Measurements from ENCODE around the gene C17orf67.

Gene C17orf67

GRCh38 chr17:56804454-56804853 lies 29.3 kb downstream of the C17orf67 start:
- DNase-seq: no peak

DNA sequence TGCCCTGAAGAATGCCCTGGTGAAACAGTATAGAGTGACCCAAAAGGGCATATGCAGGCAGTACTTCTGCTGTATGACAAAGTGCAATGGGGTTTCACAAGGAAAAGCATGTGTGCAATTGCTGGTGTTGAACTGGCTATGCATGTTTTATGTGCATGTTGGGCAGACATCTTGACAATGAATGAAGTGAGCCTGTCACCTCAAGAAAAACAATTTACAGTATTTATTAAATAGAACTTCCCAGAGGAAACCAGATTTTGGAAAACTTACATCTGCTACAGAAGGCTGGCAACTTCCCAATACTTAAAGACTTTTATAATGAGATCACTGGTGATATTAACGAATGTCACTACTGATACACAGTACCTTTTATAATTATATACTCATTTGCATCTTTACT lies 30.6 kb downstream of the C17orf67 start:
- DNase-seq: no peak

DNA sequence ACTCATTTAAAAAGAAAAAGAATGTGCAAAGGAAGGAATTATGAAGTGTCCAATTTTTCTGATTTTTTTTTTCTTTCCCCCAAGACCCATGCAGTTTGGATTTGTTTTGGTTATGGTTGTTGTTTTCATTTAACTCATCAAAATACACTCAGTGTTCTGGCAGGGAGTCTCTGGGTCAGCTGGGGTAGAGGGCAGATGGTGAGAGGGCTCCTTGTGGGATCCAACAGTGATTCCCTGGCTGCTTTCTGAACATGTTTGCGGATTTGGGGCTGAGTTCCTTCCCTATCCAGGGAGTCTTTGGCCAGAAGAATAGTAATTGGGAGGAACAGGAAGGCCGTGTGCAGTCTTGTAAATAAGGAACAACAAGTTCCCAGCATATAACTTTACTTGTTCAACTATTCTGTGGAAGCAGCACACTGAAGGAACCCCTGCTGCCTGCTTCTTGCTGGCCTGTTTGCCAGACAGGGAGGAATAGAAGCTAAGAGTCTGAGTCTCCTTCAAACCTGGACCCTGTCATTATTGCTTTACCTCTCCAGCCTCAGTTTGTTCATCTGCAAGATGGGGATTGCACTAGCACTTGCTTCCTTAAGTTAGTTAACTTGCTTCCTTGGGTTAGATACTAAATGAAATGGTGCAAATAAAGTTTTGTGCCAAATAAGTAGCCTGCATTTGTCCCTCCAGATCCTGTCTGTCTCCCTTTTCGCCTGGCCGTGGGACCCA lies 32.1 kb downstream of the C17orf67 start:
- no peak for DNase-seq

DNA sequence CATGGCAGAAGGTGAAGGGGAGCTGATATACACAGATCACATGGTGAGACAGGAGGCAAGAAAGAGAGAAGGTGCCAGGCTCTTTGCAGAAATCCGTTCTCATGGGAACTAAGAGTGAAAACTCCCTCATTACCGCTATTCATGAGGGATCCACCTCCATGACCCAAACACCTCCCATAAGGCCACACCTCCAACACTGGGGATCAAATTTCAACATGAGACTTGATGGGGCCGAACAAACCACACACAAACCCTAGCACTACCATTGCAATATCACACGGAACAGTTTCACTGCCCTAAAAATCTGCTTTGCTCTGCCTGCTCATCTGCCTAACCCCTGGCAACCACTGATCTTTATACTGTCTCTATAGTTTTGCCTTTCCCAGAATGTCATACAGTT lies 34.8 kb downstream of the C17orf67 start:
- DNase-seq: no peak

DNA sequence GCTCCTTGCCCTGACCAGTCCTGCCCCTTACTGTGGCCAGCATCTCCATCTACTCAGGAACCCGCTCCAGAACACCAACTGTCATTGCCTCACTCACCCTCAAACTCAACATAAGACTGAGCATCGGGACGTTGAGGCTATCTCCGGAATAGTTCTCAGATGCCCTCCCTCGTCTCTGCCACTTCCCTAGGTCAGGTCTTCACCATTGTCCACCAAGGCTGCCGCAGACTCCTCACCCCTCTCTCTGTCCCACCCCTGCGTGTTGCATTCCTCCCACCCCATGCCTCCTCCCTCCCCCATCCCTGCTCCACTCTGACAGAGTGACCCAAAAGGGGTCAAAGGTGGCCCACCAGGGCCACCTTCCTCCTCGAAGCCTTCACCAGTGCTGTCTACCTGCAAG lies 37.2 kb downstream of the C17orf67 start:
- no peak for DNase-seq

DNA sequence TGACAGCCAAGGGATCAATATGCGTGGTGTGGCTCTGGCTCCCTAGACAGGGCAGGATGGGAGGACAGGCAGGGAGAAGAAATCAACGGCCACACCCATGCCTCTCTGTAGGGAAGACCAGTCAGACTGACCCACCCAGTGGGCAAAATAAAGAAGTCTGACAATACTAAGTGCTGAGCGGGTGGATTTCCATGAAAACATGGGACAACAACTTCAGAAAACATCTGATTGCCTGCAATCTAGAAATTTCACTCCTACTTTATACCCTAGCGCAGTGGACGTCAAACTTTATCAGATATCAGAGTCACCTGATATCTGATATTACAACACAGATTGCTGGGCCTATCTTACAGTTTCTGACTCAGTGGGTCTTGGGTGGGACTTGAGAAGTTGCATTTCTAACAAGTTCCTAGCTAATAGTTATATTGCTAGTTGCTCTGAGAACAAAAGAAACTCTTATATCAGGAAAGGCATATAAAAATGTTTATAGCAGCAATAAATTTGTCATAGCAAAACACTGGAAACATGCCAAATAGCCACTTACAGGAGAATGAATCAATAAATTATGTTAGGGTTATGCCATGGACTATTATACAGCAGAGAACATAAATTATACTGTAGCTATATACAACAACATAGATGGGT lies 38.4 kb downstream of the C17orf67 start:
- no peak for DNase-seq

- DNase-seq: no peak
These were observed 39.8 kb downstream of the C17orf67 start for GRCh38 chr17:56793957-56794356.

DNA sequence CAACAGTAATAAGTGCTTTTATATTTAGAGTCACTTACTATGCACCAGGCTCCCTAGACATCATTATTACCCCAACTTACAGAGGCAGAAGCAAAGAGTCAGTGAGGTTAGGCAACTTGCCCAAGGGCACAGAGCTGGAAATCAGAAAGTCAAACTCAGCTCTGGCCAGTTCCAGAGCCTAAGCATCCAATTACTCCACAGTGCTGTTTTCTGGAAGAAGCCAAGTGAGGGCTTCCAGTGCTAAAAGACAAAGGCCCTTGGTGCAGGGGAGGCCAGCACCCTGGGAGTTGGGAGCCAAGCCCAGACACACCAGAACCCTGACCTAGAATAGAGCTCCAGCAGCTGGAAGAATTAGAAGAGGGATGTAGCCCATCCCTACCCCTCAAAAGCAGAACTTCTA lies 40.2 kb downstream of the C17orf67 start:
- no peak for DNase-seq

DNA sequence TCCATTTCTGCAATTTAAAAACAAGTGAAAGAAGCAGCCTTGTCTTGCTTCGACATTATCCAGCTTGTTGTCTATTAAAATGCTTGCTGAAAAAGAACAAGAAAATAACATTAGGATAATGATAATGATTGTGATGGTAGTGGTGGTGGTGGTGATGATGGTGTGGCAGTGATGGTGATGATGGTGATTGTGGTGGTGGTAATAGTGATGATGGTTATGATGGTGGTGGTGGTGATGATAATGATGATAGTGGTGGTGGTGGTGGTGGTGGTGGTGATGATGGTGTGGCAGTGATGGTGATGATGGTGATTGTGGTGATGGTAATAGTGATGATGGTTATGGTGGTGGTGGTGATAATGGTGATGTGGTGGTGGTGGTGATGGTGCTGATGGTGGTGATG lies 41.5 kb downstream of the C17orf67 start:
- no peak for DNase-seq

- peak; percentile 68 for DNase-seq
These were observed 46.7 kb downstream of the C17orf67 start for GRCh38 chr17:56786989-56787482.

DNA sequence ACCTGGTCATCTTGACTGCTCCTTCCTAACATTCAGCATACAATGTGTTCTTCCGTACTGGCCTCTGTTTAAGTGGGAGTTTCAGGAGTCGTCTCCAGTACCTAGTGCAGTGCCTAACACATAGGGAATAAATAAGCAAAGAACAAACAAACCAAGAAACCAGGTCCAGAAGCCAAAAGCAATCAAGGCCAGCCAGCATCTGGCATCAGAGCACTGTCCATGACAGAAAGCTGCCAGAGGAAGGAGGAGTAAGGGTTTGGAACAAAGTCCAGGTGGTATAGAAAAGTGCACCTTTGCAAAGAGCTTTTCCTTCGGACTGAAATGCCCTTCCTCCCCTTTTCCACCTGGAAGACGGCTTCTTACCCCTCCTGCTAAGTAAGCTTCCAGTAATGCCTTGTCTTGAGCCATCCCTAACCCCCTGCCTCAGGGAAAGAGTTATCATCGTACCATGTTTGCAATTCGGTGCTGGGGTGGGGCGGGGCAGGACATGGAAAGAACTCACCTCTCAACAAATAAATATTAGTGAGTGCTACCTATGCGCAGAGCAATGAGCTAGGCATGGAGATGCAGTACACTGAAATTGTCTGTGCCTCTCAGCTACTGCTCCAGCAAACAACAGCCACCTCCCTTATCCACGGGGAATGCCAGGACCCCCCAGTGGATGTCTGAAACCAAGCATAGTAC lies 47.6 kb downstream of the C17orf67 start:
- DNase-seq: no peak

GRCh38 chr17:56785405-56785804 lies 48.3 kb downstream of the C17orf67 start:
- DNase-seq: peak; percentile 27

GRCh38 chr17:56782338-56782737 lies 51.4 kb downstream of the C17orf67 start:
- DNase-seq: no peak

GRCh38 chr17:56781906-56782305 lies 51.8 kb downstream of the C17orf67 start:
- DNase-seq: no peak

DNA sequence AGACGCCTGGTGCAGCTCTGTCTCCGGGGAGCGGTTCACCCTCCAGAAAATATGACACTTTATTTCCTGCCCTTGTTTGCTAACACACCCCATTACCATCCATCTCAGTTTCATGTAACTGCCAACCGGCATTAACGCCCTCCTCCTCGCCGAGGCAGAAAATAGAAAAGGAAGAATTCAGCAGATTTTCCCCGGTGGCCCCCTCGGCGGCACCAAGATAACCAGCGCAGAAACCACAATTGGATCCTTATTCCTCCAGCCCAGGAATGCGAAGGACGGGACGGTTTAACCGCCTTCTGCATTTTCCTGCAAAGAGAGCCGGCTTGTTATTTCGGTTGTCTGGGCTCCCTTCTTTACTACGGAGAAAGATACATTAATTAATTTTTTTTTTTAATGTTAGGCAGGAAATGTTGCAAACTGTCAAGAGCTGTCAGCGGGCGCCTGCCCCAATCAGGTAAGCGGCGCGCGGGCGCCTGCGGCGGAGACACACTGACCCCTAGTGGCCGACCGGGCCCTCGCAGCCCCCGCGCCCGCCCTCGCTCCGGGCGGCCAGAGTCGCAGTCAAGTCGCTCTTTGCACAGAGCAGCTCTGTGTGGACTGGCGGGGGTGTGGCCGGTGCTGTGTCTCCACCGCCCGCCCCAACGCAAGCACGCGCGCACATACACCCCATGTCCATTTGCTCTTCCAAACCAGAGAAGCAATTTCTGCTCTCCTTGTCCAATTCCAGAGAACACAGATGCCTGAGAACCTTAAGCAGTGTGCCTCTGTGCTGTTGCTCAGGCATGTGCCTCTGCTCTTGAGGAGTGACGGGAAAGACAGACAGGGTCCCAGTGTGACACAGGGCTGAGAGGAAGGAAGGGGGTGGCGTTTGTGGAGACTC lies 53.6 kb downstream of the C17orf67 start:
- DNase-seq: peak; percentile 92

DNA sequence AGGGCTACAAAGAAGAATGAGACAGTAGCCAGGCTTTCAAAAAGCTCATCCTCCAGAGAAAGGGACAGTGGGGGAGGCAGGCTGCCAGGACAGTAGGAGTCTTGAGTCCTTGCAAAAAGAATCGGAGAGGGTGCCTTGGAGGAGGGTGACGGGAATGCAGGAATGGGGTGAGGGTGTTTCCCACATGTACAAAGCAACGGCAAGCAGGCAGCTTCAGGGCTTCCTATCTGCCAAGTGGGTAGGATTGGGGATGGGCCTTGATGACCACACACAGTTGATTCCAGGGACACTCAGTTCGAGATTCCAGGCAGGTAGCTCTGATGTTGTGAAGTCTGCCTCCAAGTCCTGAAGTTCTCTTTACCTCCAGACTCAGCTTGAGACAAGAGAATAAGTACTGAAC lies 54.4 kb downstream of the C17orf67 start:
- DNase-seq: no peak

GRCh38 chr17:56778898-56779297 lies 54.8 kb downstream of the C17orf67 start:
- DNase-seq: no peak

DNA sequence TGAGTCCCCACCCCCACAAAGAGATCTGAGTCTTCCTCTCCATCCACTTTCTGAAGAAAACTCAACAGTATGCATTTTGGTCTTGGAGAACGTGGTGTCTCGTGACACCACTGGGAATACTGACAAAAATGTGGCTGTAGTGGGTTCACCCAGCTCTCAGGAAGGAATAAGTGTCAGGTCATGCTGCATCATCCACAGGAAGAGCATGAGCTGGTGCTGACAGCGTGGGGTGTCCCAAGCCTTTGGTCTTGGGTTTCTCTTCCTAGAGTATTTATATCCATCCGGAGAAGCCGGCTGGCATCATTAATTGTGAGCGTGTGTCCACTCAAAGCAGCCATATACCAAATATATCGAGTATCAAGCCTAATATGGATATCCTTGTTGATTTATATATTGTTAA lies 55.9 kb downstream of the C17orf67 start:
- DNase-seq: no peak

DNA sequence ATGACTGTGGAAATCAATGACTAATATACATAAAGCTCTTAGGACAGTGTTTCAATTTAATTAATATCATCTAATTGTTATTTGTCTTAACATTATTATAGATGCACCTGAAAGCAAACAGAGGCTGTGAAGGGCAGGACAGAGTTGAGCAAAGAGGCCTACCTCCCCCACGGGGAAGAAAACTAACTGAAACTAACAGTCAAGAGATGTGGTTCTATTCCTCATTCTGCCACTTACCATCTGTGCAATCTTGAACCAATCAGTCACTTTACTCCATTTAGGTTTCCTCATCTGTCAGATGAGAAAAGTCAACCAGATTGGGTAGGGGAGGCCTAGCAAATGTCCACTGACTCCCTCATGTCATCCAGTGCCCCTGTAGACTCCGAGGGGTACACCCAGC lies 59.1 kb downstream of the C17orf67 start:
- no peak for DNase-seq

GRCh38 chr17:56773124-56773523 lies 60.6 kb downstream of the C17orf67 start:
- DNase-seq: no peak

DNA sequence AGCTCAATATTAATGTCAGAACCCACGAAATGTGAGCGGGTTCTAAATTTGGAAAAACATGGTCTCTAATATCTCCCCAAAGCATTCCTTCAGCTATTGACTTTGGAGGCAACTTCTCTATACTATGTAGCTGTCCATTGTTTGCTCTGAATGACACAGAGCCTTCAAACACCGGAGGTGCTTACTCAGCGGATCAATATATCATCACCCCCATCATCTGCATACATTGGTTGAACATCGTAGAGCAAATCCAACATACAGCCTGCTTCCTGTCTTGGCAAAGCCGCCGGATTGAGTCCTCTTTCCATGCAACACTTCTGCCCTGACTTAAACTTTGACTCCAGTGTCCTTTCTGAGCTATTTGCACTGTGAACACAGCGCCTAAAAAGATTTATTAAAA lies 61.3 kb downstream of the C17orf67 start:
- no peak for DNase-seq

DNA sequence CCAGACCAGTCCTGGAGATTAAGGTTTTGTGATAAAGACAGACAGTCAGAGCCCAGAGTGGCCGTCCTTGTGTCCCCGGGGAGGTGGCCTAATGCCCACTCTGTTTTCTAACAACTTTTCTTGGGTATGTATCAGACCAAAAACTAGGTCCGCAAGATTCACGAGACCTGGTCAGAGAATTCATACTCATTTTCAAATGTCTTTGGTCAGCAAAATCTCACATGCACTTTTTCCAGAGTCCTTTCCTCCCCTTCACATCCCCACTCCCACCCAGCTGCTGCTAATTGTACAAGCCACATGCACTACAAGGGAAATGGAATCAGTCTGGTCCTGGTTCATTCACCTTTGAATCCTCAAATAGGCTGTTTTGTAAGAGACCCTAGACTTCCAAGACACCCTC lies 61.7 kb downstream of the C17orf67 start:
- no peak for DNase-seq

DNA sequence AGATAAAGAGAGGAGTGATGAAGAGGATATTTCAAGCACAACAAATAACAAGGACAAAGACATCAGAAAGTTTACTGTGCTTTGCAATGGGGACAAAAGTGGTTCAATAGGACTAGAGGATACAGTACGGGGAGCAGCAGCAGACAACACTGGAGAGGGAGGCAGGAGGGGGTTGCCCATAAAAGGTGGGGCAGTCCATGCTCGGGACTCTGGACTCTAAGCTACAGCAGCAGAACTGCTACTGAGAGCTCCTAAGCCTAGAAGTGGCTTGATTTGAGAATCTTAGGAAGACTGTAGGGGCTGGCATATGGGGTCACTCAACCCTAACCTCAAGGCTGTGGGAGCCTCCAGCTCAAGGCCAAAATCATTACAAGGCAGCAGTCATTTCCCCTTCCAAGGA lies 62.2 kb downstream of the C17orf67 start:
- no peak for DNase-seq

All from stimulated activated CD8-positive, alpha-beta memory T cell treated with anti-CD3 and anti-CD28 coated beads, Interleukin-4, amount 100 ng/mL, for 48 hours (primary cell).